Fibroblast of pulmonary artery (primary cell): Measurements from ENCODE around the gene CPLANE1.
A peak's percentile ranks its signal among the peaks of the same experiment; 100 is the strongest.
"Not testable (repeated sequence)": the region's sequence is repeated elsewhere in the genome, so short reads cannot be mapped to it uniquely, and the experiment has no call there.

Experiments
- DNase-seq: peaks from one replicate; pipeline ENCODE4 v3.0.0-alpha.2; 2010; ENCODE audit warnings: low read depth
- H3K4me3 ChIP-seq: replicated peaks from 2 replicates; pipeline ENCODE4 v1.5.1; 2011; ENCODE audit warnings: low read depth, mild to moderate bottlenecking, control low read depth, low read length, moderate library complexity
- CTCF ChIP-seq: IDR thresholded peaks from 2 replicates; pipeline ENCODE4 v1.5.1; 2011; ENCODE audit warnings: mild to moderate bottlenecking, control low read depth, low read length, inconsistent platforms; ENCODE audit errors: missing control alignments

Gene CPLANE1

GRCh38 chr5:37170856-37171255, 78.3 kb downstream of the CPLANE1 start:
- DNase-seq: no peak
- no peak for TF ChIP-seq CTCF
- H3K4me3 ChIP-seq: no peak overlapping the region

GRCh38 chr5:37166197-37166596, 83.0 kb downstream of the CPLANE1 start:
- DNase-seq: no peak
- H3K4me3 ChIP-seq: no peak overlapping the region
- TF ChIP-seq CTCF: no peak

GRCh38 chr5:37165761-37166160, 83.4 kb downstream of the CPLANE1 start:
- DNase-seq: no peak
- no peak overlapping the region for H3K4me3 ChIP-seq
- no peak for TF ChIP-seq CTCF

- no peak for TF ChIP-seq CTCF
- no peak overlapping the region for H3K4me3 ChIP-seq
- no peak for DNase-seq
Measured at GRCh38 chr5:37153661-37154060, 95.5 kb downstream of the CPLANE1 start.

- no peak for TF ChIP-seq CTCF
- no peak overlapping the region for H3K4me3 ChIP-seq
- no peak for DNase-seq
Measured at GRCh38 chr5:37146896-37147295, 102.3 kb downstream of the CPLANE1 start.

- TF ChIP-seq CTCF: no peak
- DNase-seq: no peak
- no peak overlapping the region for H3K4me3 ChIP-seq
Measured at GRCh38 chr5:37136694-37137093, 112.5 kb downstream of the CPLANE1 start.

GRCh38 chr5:37135312-37135711, 113.9 kb downstream of the CPLANE1 start:
- H3K4me3 ChIP-seq, DNase-seq: not testable (repeated sequence)

- no peak overlapping the region for H3K4me3 ChIP-seq
- no peak for TF ChIP-seq CTCF
- DNase-seq: peak; percentile 68
Measured at GRCh38 chr5:37133939-37134338, 115.2 kb downstream of the CPLANE1 start.
